Type B pancreatic cell (in vitro differentiated cells): Measurements from ENCODE around the gene ZFAND2B. TPM values are rescaled to one million over a fixed set of nuclear protein-coding genes. Genes with fewer than 3 reads are reported as not detected.

Experiments
- DNase-seq: peaks from one replicate; pipeline ENCODE4 v3.0.0; 2021; ENCODE audit warnings: mixed read lengths; ENCODE audit not compliant: unreplicated experiment; ENCODE audit errors: extremely low spot score
- H3K27ac Mint-ChIP-seq: 2 replicates; pipeline ENCODE4 v1.8.0; 2021; ENCODE audit warnings: mild to moderate bottlenecking, mixed read lengths
- H3K27me3 Mint-ChIP-seq: 2 replicates; pipeline ENCODE4 v1.8.0; 2021; ENCODE audit warnings: mixed read lengths
- H3K36me3 Mint-ChIP-seq: 2 replicates; pipeline ENCODE4 v1.8.0; 2021; ENCODE audit warnings: mixed read lengths
- H3K4me1 Mint-ChIP-seq: one replicate; pipeline ENCODE4 v1.8.0; 2021; ENCODE audit warnings: mixed read lengths; ENCODE audit not compliant: unreplicated experiment
- H3K4me3 Mint-ChIP-seq: 2 replicates; pipeline ENCODE4 v1.8.0; 2021; ENCODE audit warnings: mild to moderate bottlenecking, mixed read lengths
- H3K9me3 Mint-ChIP-seq: 2 replicates; pipeline ENCODE4 v1.8.0; 2021; ENCODE audit warnings: mixed read lengths
- CTCF ChIP-seq: fragments of 200-600 bp; sonication (generic); conservative IDR thresholded peaks from 2 replicates; pipeline ENCODE4 v1.5.0; 2021; ENCODE audit warnings: antibody characterized with exemption, mild to moderate bottlenecking
- total RNA-seq: library from RNA; stranded (reverse); gene quantifications from 2 replicates; pipeline ENCODE4 v1.2.1, GENCODE V29; 2021; ENCODE audit warnings: low replicate concordance

ZFAND2B gene
- total RNA-seq, 1 donor from 2014 or later, result 25.9 TPM

- H3K4me3 Mint-ChIP-seq, result no peak overlapping the region
- H3K36me3 Mint-ChIP-seq, result peaks cover 6% of the 10 kb centered on the region
- H3K27me3 Mint-ChIP-seq, result no peaks in the 10 kb centered on the region
- no peak for TF ChIP-seq CTCF
- no peak overlapping the region for H3K27ac Mint-ChIP-seq
- H3K9me3 Mint-ChIP-seq, result no peaks in the 10 kb centered on the region
- no peaks in the 10 kb centered on the region for H3K4me1 Mint-ChIP-seq
- no peak for DNase-seq
Observed at GRCh38 chr2:219168526-219168925, 38.1 kb upstream of the ZFAND2B start.

- H3K27ac Mint-ChIP-seq, result no peak overlapping the region
- no peaks in the 10 kb centered on the region for H3K27me3 Mint-ChIP-seq
- H3K9me3 Mint-ChIP-seq, result no peaks in the 10 kb centered on the region
- no peaks in the 10 kb centered on the region for H3K4me1 Mint-ChIP-seq
- peaks cover 6% of the 10 kb centered on the region for H3K36me3 Mint-ChIP-seq
- no peak overlapping the region for H3K4me3 Mint-ChIP-seq
- no peak for TF ChIP-seq CTCF
- no peak for DNase-seq
Observed at GRCh38 chr2:219168932-219169331, 37.6 kb upstream of the ZFAND2B start.

GRCh38 chr2:219169930-219170654 lies 36.5 kb upstream of the ZFAND2B start, which contains the start of gene SLC23A3:
SLC23A3 (minus strand) TSS chr2:219170029; CDS start chr2:219169984, 45 bp downstream.
- TF ChIP-seq CTCF, result no peak
- no peak for DNase-seq
- peaks cover 10% of the 10 kb centered on the region for H3K36me3 Mint-ChIP-seq
- no peaks in the 10 kb centered on the region for H3K9me3 Mint-ChIP-seq
- H3K27ac Mint-ChIP-seq, result no peak within 1 kb of the TSS
- no peaks in the 10 kb centered on the region for H3K27me3 Mint-ChIP-seq
- H3K4me1 Mint-ChIP-seq, result no peaks in the 10 kb centered on the region
- H3K4me3 Mint-ChIP-seq, result no peak within 1 kb of the TSS

- peak; percentile 79 for TF ChIP-seq CTCF
- H3K27ac Mint-ChIP-seq, result peak overlapping the region; percentile 41
- H3K27me3 Mint-ChIP-seq, result no peaks in the 10 kb centered on the region
- no peaks in the 10 kb centered on the region for H3K4me1 Mint-ChIP-seq
- no peaks in the 10 kb centered on the region for H3K9me3 Mint-ChIP-seq
- H3K4me3 Mint-ChIP-seq, result no peak overlapping the region
- no peak for DNase-seq
- peaks cover 10% of the 10 kb centered on the region for H3K36me3 Mint-ChIP-seq
Observed at GRCh38 chr2:219171231-219171651, 35.3 kb upstream of the ZFAND2B start.

- peaks cover 10% of the 10 kb centered on the region for H3K36me3 Mint-ChIP-seq
- TF ChIP-seq CTCF, result no peak
- no peak overlapping the region for H3K4me3 Mint-ChIP-seq
- no peaks in the 10 kb centered on the region for H3K27me3 Mint-ChIP-seq
- H3K9me3 Mint-ChIP-seq, result no peaks in the 10 kb centered on the region
- no peak overlapping the region for H3K27ac Mint-ChIP-seq
- H3K4me1 Mint-ChIP-seq, result peaks cover 5% of the 10 kb centered on the region
- no peak for DNase-seq
Observed at GRCh38 chr2:219172231-219173154, 34.1 kb upstream of the ZFAND2B start.
